H1 (cell line): ENCODE data around the gene PLCB1. TPM values are rescaled to one million over a fixed set of nuclear protein-coding genes. Genes with fewer than 3 reads are reported as not detected.

ENCODE experiments used
- CTCF ChIA-PET: fragments of 300-600 bp; sonication (Branson Sonifier 250); formaldehyde crosslinking; loops from one replicate; lab custom pipeline; 2021; ENCODE audit not compliant: partially characterized antibody; lab: Charles Lee
- POLR2A ChIA-PET: fragments of 300-600 bp; sonication (Branson Sonifier 250); formaldehyde crosslinking; loops from one replicate; lab custom pipeline; 2021; ENCODE audit warnings: inconsistent platforms; ENCODE audit not compliant: partially characterized antibody; lab: Charles Lee
- DNase-seq, 2 experiments: peaks; one replicate each; pipeline versions ENCODE4 v3.0.0 to v3.0.0-alpha.2; 2010 to 2022; ENCODE audit warnings: low spot score in 2 of 2, low read depth in 1 of 2, mixed read lengths in 1 of 2
- FAIRE-seq: peaks from 2 replicates; lab custom pipeline; 2011; peaks lifted over from hg19 to GRCh38; lab: Jason Lieb, UNC
- H2AFZ ChIP-seq: 2 replicates; pipeline ENCODE4 v1.8.1; 2012; ENCODE audit warnings: low read length, inconsistent platforms
- H2AK5ac ChIP-seq: 2 replicates; pipeline ENCODE4 v1.6.1; 2013; ENCODE audit warnings: low read depth, low read length
- H2BK120ac ChIP-seq: replicated peaks from 2 replicates; pipeline ENCODE3; 2013; ENCODE audit warnings: low read depth, low read length, inconsistent platforms
- H2BK12ac ChIP-seq: 2 replicates; pipeline ENCODE4 v1.6.1; 2013; ENCODE audit warnings: low read depth, low read length
- H2BK15ac ChIP-seq: 2 replicates; pipeline ENCODE4 v1.6.1; 2013; ENCODE audit warnings: low read length
- H2BK20ac ChIP-seq: 2 replicates; pipeline ENCODE4 v1.6.1; 2013; ENCODE audit warnings: low read length
- H2BK5ac ChIP-seq: 2 replicates; pipeline ENCODE4 v1.6.1; 2013; ENCODE audit warnings: low read depth, low read length
- H3K14ac ChIP-seq: 2 replicates; pipeline ENCODE4 v1.6.1; 2013; ENCODE audit warnings: inconsistent platforms; ENCODE audit not compliant: insufficient read length
- H3K18ac ChIP-seq: 2 replicates; pipeline ENCODE4 v1.6.1; 2013; ENCODE audit warnings: low read length; ENCODE audit errors: extremely low read depth
- H3K23ac ChIP-seq: 2 replicates; pipeline ENCODE4 v1.6.1; 2013; ENCODE audit warnings: inconsistent platforms; ENCODE audit not compliant: insufficient read length
- H3K23me2 ChIP-seq: 2 replicates; pipeline ENCODE4 v1.6.1; 2013; ENCODE audit warnings: low read depth, low read length
- H3K27ac ChIP-seq: 2 replicates; pipeline ENCODE4 v1.6.1; 2011; ENCODE audit warnings: low read depth, low read length, inconsistent platforms
- H3K27me3 ChIP-seq, 4 experiments: replicated peaks in 1 of 4; 1 replicate in 1 of 4; 2 replicates in 3 of 4; pipeline versions ENCODE4 v1.6.1 to v1.8.1; 2011 to 2013; ENCODE audit warnings: low read length in 3 of 4, mild to moderate bottlenecking in 3 of 4, inconsistent platforms in 2 of 4, mixed read lengths in 2 of 4, moderate library complexity in 1 of 4; ENCODE audit not compliant: control insufficient read depth in 3 of 4, insufficient read depth in 3 of 4; ENCODE audit errors: extremely low read depth in 1 of 4
- H3K36me3 ChIP-seq, 4 experiments: 2 replicates each; pipeline versions ENCODE4 v1.6.1 to v1.8.1; 2011 to 2013; ENCODE audit warnings: mild to moderate bottlenecking in 4 of 4, low read length in 3 of 4, moderate library complexity in 2 of 4, control low read depth in 1 of 4, inconsistent platforms in 1 of 4; ENCODE audit not compliant: insufficient read depth in 4 of 4, control insufficient read depth in 2 of 4
- H3K4ac ChIP-seq: replicated peaks from 2 replicates; pipeline ENCODE3; 2013; ENCODE audit warnings: low read length, low read depth, mixed read lengths, inconsistent platforms; ENCODE audit not compliant: insufficient read length
- H3K4me1 ChIP-seq, 4 experiments: replicated peaks in 1 of 4; 1 replicate in 1 of 4; 2 replicates in 3 of 4; pipeline versions ENCODE4 v1.6.1 to v1.8.1; 2011 to 2013; ENCODE audit warnings: low read length in 3 of 4, inconsistent platforms in 2 of 4, mixed read lengths in 1 of 4; ENCODE audit not compliant: insufficient read depth in 4 of 4, control insufficient read depth in 3 of 4
- H3K4me2 ChIP-seq, 2 experiments: 2 replicates each; pipeline versions ENCODE4 v1.6.1 to v1.8.1; 2011 to 2013; ENCODE audit warnings: low read depth in 2 of 2, low read length in 2 of 2, control low read depth in 1 of 2, inconsistent platforms in 1 of 2, mild to moderate bottlenecking in 1 of 2; ENCODE audit not compliant: insufficient read depth in 1 of 2
- H3K4me3 ChIP-seq, 4 experiments: fragments of 200-600, 300-600 bp in 1 of 4; sonication (generic), shearing (Covaris generic), sonication (Bioruptor Twin) in 1 of 4; 2 replicates each; pipeline versions ENCODE4 v1.5.1 to v1.8.1; 2011 to 2016; ENCODE audit warnings: low read length in 4 of 4, low read depth in 3 of 4, control low read depth in 2 of 4, inconsistent platforms in 2 of 4, mild to moderate bottlenecking in 2 of 4, mixed read lengths in 1 of 4, moderate library complexity in 1 of 4; ENCODE audit not compliant: insufficient read depth in 2 of 4; ENCODE audit errors: extremely low read depth in 1 of 4
- H3K56ac ChIP-seq: replicated peaks from 2 replicates; pipeline ENCODE3; 2013; ENCODE audit warnings: low read depth, mild to moderate bottlenecking, mixed read lengths, low read length, inconsistent platforms; ENCODE audit not compliant: insufficient read length
- H3K79me1 ChIP-seq: 2 replicates; pipeline ENCODE4 v1.6.1; 2013; ENCODE audit warnings: low read depth, low read length, control low read depth
- H3K79me2 ChIP-seq, 2 experiments: 2 replicates each; pipeline versions ENCODE4 v1.6.1 to v1.8.1; 2012 to 2013; ENCODE audit warnings: low read length in 2 of 2, mild to moderate bottlenecking in 2 of 2, inconsistent platforms in 1 of 2; ENCODE audit not compliant: insufficient read depth in 2 of 2, control insufficient read depth in 1 of 2
- H3K9ac ChIP-seq, 4 experiments: replicated peaks in 1 of 4; 1 replicate in 1 of 4; 2 replicates in 3 of 4; pipeline versions ENCODE4 v1.6.1 to v1.8.1; 2011 to 2013; ENCODE audit warnings: low read depth in 3 of 4, low read length in 3 of 4, control low read depth in 2 of 4, mild to moderate bottlenecking in 2 of 4, moderate library complexity in 2 of 4, inconsistent platforms in 1 of 4; ENCODE audit errors: extremely low read depth in 1 of 4
- H3K9me3 ChIP-seq, 2 experiments: 2 replicates each; pipeline versions ENCODE4 v1.6.1 to v1.8.1; 2012 to 2013; ENCODE audit warnings: mild to moderate bottlenecking in 2 of 2, moderate library complexity in 2 of 2, control low read depth in 1 of 2, inconsistent platforms in 1 of 2, low read depth in 1 of 2, low read length in 1 of 2, mixed read lengths in 1 of 2; ENCODE audit not compliant: insufficient read depth in 2 of 2
- H4K20me1 ChIP-seq, 2 experiments: replicated peaks in 1 of 2; 2 replicates each; pipeline versions ENCODE3 to v1.8.1; 2011 to 2013; ENCODE audit warnings: inconsistent platforms in 2 of 2, low read length in 2 of 2, mild to moderate bottlenecking in 1 of 2; ENCODE audit not compliant: insufficient read depth in 2 of 2, control insufficient read depth in 1 of 2
- H4K5ac ChIP-seq: 2 replicates; pipeline ENCODE4 v1.6.1; 2013; ENCODE audit warnings: low read length, low read depth, mixed read lengths, inconsistent platforms; ENCODE audit not compliant: insufficient read length
- H4K8ac ChIP-seq: 2 replicates; pipeline ENCODE4 v1.8.0; 2013; ENCODE audit warnings: mild to moderate bottlenecking, moderate library complexity, low read length, inconsistent platforms; ENCODE audit not compliant: insufficient read depth; ENCODE audit errors: extremely low read depth
- H4K91ac ChIP-seq: replicated peaks from 2 replicates; pipeline ENCODE3; 2013; ENCODE audit warnings: low read length, mixed read lengths, inconsistent platforms; ENCODE audit not compliant: insufficient read length
- ASH2L ChIP-seq: fragments of 200-600, 300-600 bp; sonication (generic); IDR thresholded peaks from one replicate; pipeline ENCODE4 v1.7.1; 2017; ENCODE audit warnings: low read length
- BCL11A ChIP-seq, 2 experiments: IDR thresholded peaks; one replicate each; pipeline ENCODE4 v1.6.1; 2011; ENCODE audit warnings: low read depth in 2 of 2, low read length in 2 of 2, mild to moderate bottlenecking in 2 of 2
- CBX5 ChIP-seq: fragments of 300-800, 300-1000 bp; sonication (generic); IDR thresholded peaks from 2 replicates; pipeline ENCODE4 v1.7.1; 2016; ENCODE audit warnings: antibody characterized with exemption, low read length, low read depth
- CHD1 ChIP-seq: IDR thresholded peaks from 2 replicates; pipeline ENCODE4 v1.6.1; 2012; ENCODE audit warnings: low read depth, low read length, improper control_type of control experiment
- E2F6 ChIP-seq: IDR thresholded peaks from 2 replicates; pipeline ENCODE4 v1.6.1; 2012; ENCODE audit warnings: inconsistent platforms
- HDAC6 ChIP-seq: IDR thresholded peaks from one replicate; pipeline ENCODE4 v1.7.1; 2012; ENCODE audit warnings: low read depth, mild to moderate bottlenecking, inconsistent platforms, low read length, moderate library complexity
- NRF1 ChIP-seq: IDR thresholded peaks from 2 replicates; pipeline ENCODE4 v1.6.1; 2011; ENCODE audit warnings: mild to moderate bottlenecking, low read depth, low read length, improper control_type of control experiment
- PHF8 ChIP-seq: fragments of 200-600 bp; sonication (generic); conservative IDR thresholded peaks from 2 replicates; pipeline ENCODE4 v1.7.1; 2012; ENCODE audit warnings: low read depth, mild to moderate bottlenecking, inconsistent platforms, low read length, moderate library complexity
- POLR2A ChIP-seq, 2 experiments: IDR thresholded peaks; 1 replicate in 1 of 2; 2 replicates in 1 of 2; pipeline ENCODE4 v1.6.1; 2011; ENCODE audit warnings: low read depth in 2 of 2, low read length in 2 of 2, mild to moderate bottlenecking in 2 of 2; ENCODE audit errors: control extremely low read depth in 1 of 2
- RNF2 ChIP-seq: fragments of 200-900, 300-1000 bp; sonication (generic); IDR thresholded peaks from 2 replicates; pipeline ENCODE4 v1.7.1; 2016; ENCODE audit warnings: borderline replicate concordance, low read depth, mild to moderate bottlenecking, antibody characterized with exemption, low read length; ENCODE audit not compliant: poor library complexity, severe bottlenecking; ENCODE audit errors: missing control alignments
- SP4 ChIP-seq: IDR thresholded peaks from 2 replicates; pipeline ENCODE4 v1.6.1; 2012; ENCODE audit warnings: low read length, inconsistent platforms
- SUZ12 ChIP-seq: fragments of 200-600 bp; sonication (generic); IDR thresholded peaks from 2 replicates; pipeline ENCODE4 v1.6.1; 2012; ENCODE audit warnings: mild to moderate bottlenecking, inconsistent platforms, low read length, moderate library complexity, mixed read lengths
- YY1 ChIP-seq: IDR thresholded peaks from 2 replicates; pipeline ENCODE4 v1.6.1; 2011; ENCODE audit warnings: low read depth, mild to moderate bottlenecking, low read length
- ZNF274 ChIP-seq: IDR thresholded peaks from 2 replicates; pipeline ENCODE4 v1.7.0; 2012; ENCODE audit warnings: low read length, borderline replicate concordance; ENCODE audit errors: extremely low read depth
- WGBS, 2 experiments: shearing (Covaris generic) in 1 of 2; methylation state at CpG; one replicate each; pipeline versions ENCODE4 v1.1.6 to v1.1.7; 2013 to 2015; ENCODE audit warnings: low lambda C conversion rate in 2 of 2, mixed read lengths in 2 of 2, inconsistent platforms in 1 of 2, low coverage in 1 of 2, missing lambda C conversion rate in 1 of 2; ENCODE audit not compliant: insufficient replicate concordance in 2 of 2, insufficient coverage in 1 of 2, insufficient read length in 1 of 2; ENCODE audit errors: extremely low coverage in 1 of 2, missing lambda C conversion rate in 1 of 2; 5-methylcytosine and 5-hydroxymethylcytosine counted together
- polyA plus RNA-seq, 7 experiments: library from polyadenylated mRNA; depleted of rRNA in 3 of 7; stranded (reverse) in 5 of 7; unstranded in 2 of 7; fragments of >200 nt in 5 of 7; fragments of 200-250 nt in 2 of 7; gene quantifications; 1 replicate in 5 of 7; 2 replicates in 1 of 7; 4 replicates in 1 of 7; pipeline versions ENCODE4 v1.2.1 to v1.2.3, GENCODE V29; 2011 to 2013; ENCODE audit warnings: missing spikeins in 2 of 7, mixed read lengths in 2 of 7
- total RNA-seq: library from RNA; stranded (reverse); fragmentation: NEBNext Ultra II Directional; extraction: Animal tissue kit (Norgen Biotek cat#: 25700); gene quantifications from 2 replicates; pipeline ENCODE4 v1.2.1, GENCODE V29; 2021

PLCB1 gene
- total and polyA plus RNA-seq, 2 of the 8 experiments (the other 6 are each of a cell fraction or from before 2014, with no cell fraction given) = 2.6 to 9.1 TPM

- H4K8ac ChIP-seq = no peak overlapping the region
- no peak overlapping the region for H3K23ac ChIP-seq
- TF ChIP-seq NRF1 (no peak), YY1 (no peak), RNF2 (no peak), POLR2A (IDR thresholded peaks at IDR 0.05; ENCODE audit: control extremely low read depth in 1 of 2, low read depth in 2 of 2, low read length in 2 of 2) (no peak), E2F6 (no peak), ASH2L (no peak), CHD1 (no peak), PHF8 (no peak), BCL11A (IDR thresholded peaks at IDR 0.05; ENCODE audit: low read depth in 2 of 2, low read length in 2 of 2) (no peak), ZNF274 (no peak), HDAC6 (no peak), SP4 (no peak), SUZ12 (no peak), CBX5 (no peak)
- no peak overlapping the region for H3K27ac ChIP-seq
- no peak overlapping the region for H2BK5ac ChIP-seq
- H3K79me1 ChIP-seq = no peaks in the 10 kb centered on the region
- ChIA-PET POLR2A (no interaction called here), CTCF (interaction anchor here (0.9 kb wide), 1 partner anchor 53 kb away, joined by 3 read pairs; no protein-coding TSS in a partner anchor)
- H3K27me3 ChIP-seq = no peaks in the 10 kb centered on the region
- H3K9ac ChIP-seq = no peak overlapping the region
- FAIRE-seq = no peak
- H3K14ac ChIP-seq = no peak overlapping the region
- no peak for DNase-seq
- no peak overlapping the region for H4K5ac ChIP-seq
- H2BK12ac ChIP-seq = no peak overlapping the region
- H3K9me3 ChIP-seq = no peaks in the 10 kb centered on the region
- no peak overlapping the region for H2AFZ ChIP-seq
- H2BK20ac ChIP-seq = no peak overlapping the region
- H2BK120ac ChIP-seq = no peak overlapping the region
- 89% methylated on average over 8 of the region's 8 CpGs; no CpG with 5 or more reads in 1 of the 2 experiments for WGBS, 2 experiments
- H4K20me1 ChIP-seq = no peaks in the 10 kb centered on the region
- H2BK15ac ChIP-seq = no peak overlapping the region
- no peaks in the 10 kb centered on the region for H3K36me3 ChIP-seq
- H3K18ac ChIP-seq = no peak overlapping the region
- H3K4me3 ChIP-seq = no peak overlapping the region
- H2AK5ac ChIP-seq = no peak overlapping the region
- H3K4me2 ChIP-seq = peak overlapping the region in 1 of 2 experiments; percentile 31; a peak in 1 of 4 replicates
- no peak overlapping the region for H4K91ac ChIP-seq
- no peak overlapping the region for H3K56ac ChIP-seq
- H3K23me2 ChIP-seq = no peaks in the 10 kb centered on the region; the same call in 1 of the 2 replicates
- H3K79me2 ChIP-seq = no peaks in the 10 kb centered on the region
- peaks cover 0 to 11% (median 3%) of the 10 kb centered on the region in 4 experiments; a peak in 6 of 7 replicates for H3K4me1 ChIP-seq
- H3K4ac ChIP-seq = no peak overlapping the region
Measured at GRCh38 chr20:8215361-8215781, 83.3 kb downstream of the PLCB1 start.
